HepG2 (cell line): ENCODE results near the gene ZNF714.

ENCODE experiments used
- POLR2A ChIP-seq, 2 experiments: IDR thresholded peaks; 2 replicates each; pipeline ENCODE4 v1.6.1; 2011; ENCODE audit warnings: low read depth in 2 of 2, low read length in 2 of 2, mild to moderate bottlenecking in 1 of 2, moderate library complexity in 1 of 2; ENCODE audit not compliant: insufficient read depth in 1 of 2
- PRMT3 ChIP-seq: sonication (generic); formaldehyde crosslinking; IDR thresholded peaks from 2 replicates; pipeline ENCODE4 v1.8.1; 2022; ENCODE audit warnings: low read depth, mild to moderate bottlenecking, moderate library complexity, missing genetic modification reagents, borderline replicate concordance
- SP4 ChIP-seq: sonication (generic); formaldehyde crosslinking; IDR thresholded peaks from 2 replicates; pipeline ENCODE4 v1.8.1; 2023; ENCODE audit warnings: mild to moderate bottlenecking, missing genetic modification reagents
- ZNF660 ChIP-seq: sonication (generic); formaldehyde crosslinking; IDR thresholded peaks from 2 replicates; pipeline ENCODE4 v1.5.1; 2020; ENCODE audit warnings: mild to moderate bottlenecking, low read depth, missing genetic modification reagents, borderline replicate concordance
- TF ChIP-seq, protein P1 (sequence below): sonication (generic); formaldehyde crosslinking; IDR thresholded peaks from 2 replicates; pipeline ENCODE4 v1.5.0; 2020; ENCODE audit warnings: mild to moderate bottlenecking, low read depth, missing genetic modification reagents, borderline replicate concordance

DNA sequence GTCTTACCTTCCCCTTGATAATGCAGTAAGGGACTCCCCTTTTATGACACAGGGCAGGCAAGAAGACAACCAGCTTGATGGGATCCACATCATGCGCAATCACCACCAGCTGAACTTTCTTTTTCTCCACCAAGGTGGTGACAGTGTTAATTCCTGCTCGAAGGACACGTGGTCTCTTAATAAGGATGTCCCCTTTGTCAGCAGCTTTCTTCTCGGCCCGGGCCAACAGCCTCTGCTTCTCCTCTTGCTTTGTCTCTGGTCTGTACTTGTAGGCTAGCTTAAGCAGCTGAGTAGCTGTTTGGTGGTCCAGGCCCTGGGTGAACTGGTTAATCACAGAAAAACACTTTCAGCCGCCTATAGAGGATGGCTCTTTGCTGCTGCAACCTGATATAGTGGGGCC lies 67.9 kb downstream of the ZNF714 start:
- TF ChIP-seq ZNF660 (CRISPR knock-in tag) (no peak), POLR2A (IDR thresholded peaks at IDR 0.05; ENCODE audit: insufficient read depth in 1 of 2, low read depth in 2 of 2, low read length in 2 of 2) (no peak), SP4 (no peak), PRMT3 (CRISPR knock-in tag) (no peak)
- TF ChIP-seq, protein P1, sequence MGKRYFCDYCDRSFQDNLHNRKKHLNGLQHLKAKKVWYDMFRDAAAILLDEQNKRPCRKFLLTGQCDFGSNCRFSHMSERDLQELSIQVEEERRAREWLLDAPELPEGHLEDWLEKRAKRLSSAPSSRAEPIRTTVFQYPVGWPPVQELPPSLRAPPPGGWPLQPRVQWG = no peak
